GM21529 (cell line): ENCODE data around the gene CNTN5.
"Not testable (repeated sequence)": the region's sequence is repeated elsewhere in the genome, so short reads cannot be mapped to it uniquely, and the experiment has no call there.

Experiments used
- ATAC-seq: cut with Tn5 transposase; IDR thresholded peaks from one replicate; pipeline ENCODE4 v1.9.1; 2021; ENCODE audit not compliant: unreplicated experiment

CNTN5 gene

DNA sequence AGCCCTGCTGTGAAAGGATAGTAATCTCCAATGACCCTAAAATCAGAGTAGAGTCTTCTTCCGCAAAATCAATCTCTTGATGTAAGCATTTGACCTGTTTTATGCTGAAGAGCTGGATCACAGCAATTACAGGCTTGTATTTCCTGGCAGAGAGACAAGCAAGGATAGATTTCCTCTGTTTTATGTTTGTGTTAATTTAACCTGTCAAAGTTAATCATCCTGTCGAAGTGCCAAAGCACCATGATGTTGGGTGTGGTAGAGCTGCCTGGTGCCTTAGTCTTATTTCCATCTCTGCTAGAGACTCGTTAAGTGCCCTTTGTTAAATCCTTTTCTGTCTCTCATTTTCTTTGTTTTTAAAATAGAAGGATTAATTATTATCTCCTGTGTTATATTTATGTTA is 248.1 kb downstream of the CNTN5 start:
- no peak for ATAC-seq

DNA sequence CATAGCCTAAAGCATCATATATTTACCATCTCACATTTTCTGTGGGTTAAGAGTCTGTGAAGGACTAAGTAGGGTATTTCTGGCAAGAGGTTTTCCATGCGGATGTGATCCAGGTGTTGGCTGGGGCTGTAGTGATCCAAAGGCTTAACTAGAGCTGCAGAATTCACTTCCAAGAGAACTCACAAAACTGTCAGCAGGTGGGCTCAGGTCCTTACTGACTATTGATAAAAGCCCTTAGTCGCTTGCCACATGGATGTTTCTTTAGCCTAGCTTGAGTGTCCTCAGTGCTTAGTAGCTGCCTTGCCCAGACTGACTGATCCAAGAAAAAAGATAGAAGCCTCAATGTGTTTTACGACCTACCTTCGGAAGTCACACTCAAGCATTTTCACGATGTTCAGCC is 250.8 kb downstream of the CNTN5 start:
- no peak for ATAC-seq

DNA sequence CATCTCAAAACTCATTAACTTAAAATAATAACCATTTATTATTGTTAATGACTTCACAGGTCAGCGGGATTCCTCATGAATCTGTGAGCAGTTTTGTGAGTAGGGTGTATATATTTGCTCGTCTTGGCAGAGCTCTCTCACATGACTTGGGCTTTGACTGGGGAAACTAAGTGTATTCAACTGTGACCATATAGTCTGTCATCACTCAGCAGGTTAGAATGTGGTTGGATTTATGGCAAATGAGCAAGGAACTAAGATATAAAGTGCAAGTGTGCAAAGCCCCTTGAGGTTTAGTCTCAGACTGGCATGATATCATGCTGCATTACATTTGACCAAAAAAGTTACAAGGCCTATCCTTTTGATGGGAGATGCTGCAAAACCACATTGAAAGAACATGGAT is 254.8 kb downstream of the CNTN5 start:
- ATAC-seq, result no peak

DNA sequence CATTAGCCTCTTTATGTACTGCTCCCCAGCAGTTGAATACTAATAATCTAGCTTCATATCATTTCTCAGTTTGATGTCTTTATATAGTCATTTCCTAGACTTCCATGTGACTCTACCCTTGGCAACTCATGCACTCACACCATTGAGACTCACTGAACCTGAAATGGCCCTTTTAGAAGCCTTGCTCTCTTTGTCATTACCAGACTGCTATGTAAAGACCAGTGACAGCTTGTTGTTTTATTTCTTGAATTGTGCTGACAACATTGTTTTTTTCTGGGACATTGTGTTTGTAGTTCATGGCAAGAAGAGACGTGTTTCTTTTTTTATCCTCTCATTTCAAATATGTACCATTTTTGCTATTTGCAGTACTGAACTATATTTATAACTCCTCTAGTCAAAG is 256.5 kb downstream of the CNTN5 start:
- ATAC-seq, result no peak

DNA sequence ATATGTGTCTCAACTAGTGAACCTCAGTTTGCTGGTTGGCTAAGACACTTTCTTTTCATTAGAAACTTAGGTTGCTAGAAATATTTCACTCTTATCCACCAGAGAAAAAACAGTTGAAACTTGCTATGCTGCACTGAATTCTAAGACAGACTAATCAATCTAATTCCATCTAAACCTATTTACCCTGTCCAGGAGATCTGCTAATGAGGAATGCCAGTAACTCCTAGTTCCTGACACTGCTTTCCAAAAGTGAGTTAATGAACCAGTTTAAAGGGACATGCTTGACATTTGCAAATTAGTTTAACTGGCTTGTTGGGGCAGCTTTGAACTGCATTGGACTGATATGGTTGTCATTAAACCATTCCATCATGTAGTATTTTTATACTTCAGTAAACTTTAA is 258.5 kb downstream of the CNTN5 start:
- no peak for ATAC-seq

DNA sequence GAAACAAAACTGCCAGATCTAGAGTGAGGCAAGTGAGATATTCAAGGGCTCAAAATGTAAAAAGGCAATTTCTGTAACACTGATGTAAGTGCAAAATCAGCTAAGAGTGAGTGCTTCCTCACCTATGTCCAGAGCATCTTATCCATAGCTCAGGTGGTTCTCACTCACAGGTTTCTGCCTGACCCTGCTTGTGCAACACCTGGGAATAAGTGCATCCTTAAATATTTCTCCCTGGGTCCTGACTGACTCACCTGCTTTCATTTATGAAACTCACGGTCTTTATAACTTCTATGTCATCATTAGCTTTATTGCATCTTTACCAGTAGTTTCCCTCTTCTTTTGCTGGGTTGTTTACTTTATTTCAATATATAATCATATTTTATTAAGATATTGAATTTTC is 260.6 kb downstream of the CNTN5 start:
- no peak for ATAC-seq

DNA sequence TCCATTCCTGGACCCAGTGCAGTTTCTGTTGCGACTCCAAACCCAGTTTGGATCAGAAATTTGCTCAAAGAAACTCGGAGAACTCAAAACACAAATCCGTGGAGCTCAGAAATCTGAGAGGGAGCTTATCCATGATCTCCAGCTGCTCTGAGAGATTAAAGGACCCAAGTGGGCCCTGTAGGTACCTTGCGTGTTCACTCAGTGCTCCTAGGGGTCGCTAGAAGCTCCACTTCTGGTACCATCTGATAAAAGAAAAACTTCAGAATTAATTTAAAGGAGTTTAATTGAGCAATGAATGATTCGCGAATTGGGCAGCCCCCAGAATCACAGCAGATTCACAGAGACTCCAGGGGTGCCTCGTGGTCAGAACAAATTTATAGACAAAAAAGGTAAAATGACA is 277.2 kb downstream of the CNTN5 start:
- ATAC-seq, result not testable (repeated sequence)

DNA sequence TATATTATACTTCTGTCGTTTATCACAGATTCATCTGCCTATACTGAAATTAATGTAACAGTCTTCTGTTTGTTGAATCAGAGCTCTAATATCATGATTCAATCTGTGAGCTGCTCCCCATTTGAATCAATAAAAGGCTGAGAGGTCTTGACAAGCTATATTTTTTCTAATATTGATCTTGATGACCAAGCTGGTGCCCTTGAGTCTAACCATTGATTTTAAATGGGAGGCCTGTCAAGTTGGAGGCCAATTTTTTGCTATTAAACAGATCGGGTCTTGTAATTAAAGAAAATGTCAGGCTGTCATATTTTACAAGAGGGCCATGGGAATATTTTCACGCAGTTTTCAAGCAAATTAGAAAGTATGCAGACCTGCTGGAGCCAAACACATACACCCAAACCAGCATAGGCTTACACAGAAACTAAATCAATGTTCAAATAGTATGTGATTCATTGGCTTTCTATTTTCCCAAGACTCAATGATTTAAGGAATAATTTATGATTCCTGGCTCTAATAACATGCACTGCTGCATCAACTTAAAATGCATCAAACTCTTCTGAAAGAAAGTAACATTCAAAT is 286.9 kb downstream of the CNTN5 start:
- no peak for ATAC-seq

DNA sequence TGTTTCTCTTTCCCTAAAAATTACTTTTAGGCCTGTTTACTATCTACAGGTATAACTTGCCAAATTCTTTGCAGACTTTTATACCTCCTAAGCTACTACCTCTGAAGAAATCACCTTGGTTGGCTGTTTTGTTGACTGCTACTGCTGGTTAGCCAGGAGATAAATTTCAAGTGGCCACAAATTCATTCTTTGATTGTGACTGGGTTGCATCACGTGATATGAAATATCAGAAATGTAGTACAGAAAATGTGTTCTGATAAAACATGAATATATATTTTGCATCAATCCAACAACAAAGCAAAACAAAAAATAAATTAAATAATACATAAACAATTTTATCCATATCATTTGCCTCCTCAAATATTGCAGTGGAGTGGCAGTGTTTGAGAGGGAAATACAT is 291.1 kb downstream of the CNTN5 start:
- ATAC-seq, result no peak

DNA sequence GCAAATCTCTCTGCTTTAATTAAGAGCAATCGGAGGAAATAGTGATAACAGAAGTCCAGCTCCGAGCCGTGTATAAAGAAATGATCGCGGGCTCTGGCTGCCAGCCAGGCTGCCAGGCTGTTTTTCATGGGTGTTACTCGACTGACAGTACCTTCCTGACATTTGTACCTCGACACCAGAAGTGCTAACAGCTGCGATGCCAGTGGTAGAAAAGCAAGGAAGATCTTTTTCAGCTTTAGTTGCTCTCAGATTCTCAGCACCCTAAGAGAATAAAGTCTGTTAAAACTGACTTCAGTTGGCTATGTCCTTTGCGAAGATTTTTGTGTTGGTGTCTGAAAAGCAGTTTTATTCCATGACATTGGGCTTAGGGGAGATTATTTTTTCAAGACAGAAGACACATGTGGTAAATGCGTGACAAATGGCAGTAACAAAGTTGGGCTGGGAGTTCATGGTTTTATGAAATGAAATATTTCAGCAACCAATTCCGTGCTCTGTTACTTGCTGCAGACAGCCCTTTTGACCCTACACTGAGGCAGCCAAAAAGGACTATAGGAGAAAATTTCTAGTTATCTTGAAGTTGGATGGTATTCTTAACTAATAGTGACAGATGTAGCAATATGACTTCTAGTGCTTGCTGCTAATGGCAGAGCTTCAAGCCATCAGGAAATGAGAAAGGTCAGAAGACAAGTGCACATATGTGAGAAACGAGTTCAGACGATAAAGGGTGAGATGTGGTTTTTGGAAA is 296.2 kb downstream of the CNTN5 start:
- no peak for ATAC-seq

DNA sequence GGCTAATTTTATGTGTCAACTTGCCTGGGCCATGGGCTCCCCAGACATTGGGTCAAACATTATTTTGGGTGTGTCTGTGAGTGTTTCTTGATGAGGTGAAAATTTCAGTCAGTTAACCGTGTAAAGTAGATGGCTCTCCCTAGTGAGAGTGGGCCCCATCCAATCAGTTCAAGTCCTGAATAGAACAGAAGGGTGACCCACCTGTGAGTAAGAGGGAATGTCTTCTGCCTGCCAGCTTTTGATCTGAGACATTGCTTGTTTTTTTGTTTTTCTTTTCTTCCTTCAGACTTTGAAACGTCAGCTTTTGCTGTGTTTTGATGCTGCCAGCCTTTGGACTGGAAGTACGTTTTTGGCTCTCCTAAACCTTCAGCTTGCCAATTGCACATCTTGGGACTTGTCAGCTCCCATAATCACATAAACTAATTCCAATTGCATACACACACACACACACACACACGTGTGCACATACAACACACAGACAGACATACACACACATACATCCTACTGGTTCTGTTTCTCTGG is 300.1 kb downstream of the CNTN5 start:
- ATAC-seq, result no peak

DNA sequence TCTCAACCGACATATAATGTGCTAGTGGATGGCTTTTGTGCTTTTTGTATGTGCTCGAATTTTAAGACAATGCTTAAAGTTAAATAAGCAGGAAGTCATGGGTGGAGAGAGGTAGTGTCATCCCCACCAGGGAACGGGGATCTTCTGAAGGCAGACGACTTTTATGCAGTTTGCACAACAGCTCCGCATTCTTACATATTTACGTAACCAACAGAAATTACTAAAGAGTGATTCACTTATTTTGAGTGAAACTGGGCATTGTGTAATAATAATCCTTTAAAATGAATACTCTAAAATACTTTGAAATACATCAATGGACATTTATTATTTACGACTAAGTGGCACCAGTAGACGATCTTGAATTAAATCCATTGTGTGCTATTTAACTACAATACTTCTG is 305.1 kb downstream of the CNTN5 start:
- ATAC-seq, result no peak

DNA sequence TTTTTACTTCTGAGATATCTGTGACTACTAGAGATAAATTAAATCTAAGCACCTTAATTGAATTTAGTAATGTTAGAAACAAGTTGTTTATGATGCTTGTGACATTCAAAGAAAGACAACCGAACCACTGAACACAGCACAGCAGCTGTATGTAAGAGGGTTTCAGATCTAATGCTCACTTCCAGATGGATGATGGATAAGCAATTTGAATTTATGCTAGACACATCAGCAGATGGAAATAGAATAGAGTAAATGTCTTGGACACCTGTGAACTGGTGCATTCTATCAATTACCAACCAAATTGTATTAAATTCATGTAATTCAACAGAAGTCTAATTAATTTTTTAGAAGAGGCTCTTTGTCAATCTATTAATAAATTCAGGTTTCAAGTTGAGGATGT is 306.3 kb downstream of the CNTN5 start:
- ATAC-seq, result no peak

DNA sequence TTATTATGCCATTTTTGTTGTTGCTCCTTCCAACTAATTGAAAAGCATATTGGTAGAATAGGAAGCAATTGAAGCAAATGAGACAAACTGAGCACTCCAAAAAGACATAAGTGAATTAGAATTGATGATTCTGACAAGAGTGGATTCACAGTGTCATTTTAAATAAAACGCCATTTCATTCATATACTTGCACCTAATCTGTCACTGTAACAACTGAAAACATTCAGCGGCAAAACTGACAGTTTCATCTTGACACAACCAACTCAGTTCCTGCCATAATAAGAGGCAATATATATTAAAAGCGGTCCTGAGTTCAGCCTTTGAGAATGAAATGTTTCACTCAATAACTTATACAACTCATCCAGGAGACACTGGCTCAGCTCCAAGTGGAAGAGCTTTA is 306.8 kb downstream of the CNTN5 start:
- no peak for ATAC-seq

DNA sequence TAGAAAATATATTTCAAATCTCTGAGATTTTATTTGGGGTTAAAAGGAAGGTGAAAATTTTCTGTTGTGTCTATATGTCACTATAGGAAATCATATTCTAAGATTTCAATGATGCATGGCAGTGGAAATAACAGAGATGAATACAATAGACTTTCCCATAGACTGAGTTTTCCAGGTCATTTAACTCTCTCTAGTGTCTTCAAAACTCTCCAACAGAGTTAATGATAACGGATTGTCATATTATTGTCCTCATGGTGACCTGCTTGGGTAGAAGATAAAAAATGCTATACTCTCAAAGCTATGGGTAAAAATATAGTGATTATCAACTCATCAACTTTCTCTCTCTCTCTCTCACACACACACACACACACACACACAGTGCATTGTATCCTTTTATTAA is 312.9 kb downstream of the CNTN5 start:
- no peak for ATAC-seq

DNA sequence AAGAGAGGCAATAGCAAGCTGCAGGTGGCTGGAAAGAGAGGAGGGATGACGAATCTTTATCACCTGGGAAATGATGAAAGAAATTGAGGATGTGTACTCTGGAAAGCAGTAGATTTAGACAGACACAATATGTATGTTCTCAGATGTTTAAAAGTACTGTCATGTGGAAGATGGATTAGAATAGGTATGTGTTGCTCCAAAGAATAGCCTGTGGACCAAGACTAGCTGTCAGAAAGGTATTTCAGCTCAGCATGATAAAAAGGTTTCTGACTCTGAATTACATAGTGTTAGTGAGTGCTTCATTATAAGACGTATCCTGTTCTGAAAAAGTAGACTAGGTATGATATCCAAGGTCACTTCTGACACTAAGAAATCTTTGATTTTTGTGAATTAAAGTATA is 322.4 kb downstream of the CNTN5 start:
- ATAC-seq, result no peak

DNA sequence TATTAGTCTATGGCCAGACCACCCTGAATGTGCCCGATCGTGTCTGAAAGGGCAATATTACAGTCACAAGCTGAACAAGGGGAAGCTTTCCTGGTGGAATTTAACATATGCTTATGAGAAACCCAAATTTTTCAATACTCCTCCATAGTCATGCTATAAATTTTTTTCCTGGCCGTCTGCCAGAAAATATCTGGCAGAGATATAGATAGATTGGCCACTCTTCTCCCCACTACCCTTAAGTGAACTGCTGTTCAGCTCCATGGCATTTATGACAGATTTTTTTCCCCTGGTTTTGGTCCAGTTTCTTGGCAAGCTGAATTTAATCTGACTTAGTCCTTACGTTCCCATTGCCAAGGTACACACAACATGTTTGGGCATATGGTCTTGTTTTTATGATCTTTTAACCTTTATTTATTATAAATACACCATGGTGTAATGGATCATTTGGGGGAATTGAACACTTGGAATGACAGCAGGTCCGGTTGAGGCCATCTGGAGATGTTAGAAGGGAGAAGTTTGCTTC is 328.5 kb downstream of the CNTN5 start:
- ATAC-seq, result no peak

DNA sequence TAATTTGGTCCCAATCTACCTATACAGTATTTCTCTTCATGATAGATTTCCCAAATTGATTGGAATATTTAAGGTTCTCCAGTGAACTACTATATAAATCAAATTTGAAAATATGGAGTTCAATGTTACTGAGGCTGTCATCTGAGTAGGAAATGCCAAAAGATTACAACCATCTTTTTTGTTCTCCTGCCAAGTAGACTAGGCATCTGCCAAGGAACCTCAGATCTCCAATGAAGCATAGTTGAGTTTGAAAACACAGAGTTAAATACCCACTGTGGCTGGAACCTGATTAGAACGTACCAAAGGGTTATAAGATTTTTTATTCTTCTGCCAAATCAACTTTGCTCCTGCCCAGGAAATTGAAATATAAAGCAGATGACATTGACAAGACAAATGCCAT is 330.9 kb downstream of the CNTN5 start:
- ATAC-seq, result no peak

DNA sequence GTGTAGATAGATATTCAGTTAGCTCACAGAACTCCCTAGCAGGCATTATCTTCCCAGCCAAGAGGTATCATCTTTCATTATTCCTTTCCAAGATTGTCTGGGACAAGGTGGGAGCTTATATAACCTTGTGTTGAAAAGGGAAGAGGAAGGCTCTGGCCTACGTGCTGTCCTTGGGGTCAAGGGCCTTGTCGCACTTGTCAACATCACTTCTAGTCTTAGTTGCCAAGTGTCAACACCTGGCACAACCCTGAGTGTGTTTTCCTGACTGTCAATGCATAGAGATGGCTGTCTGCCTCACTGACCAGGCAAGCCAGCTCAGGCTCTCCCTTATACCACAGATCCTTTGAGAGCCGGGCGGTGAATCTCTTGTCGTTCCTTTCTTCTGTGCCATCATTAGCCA is 331.9 kb downstream of the CNTN5 start:
- ATAC-seq, result no peak

DNA sequence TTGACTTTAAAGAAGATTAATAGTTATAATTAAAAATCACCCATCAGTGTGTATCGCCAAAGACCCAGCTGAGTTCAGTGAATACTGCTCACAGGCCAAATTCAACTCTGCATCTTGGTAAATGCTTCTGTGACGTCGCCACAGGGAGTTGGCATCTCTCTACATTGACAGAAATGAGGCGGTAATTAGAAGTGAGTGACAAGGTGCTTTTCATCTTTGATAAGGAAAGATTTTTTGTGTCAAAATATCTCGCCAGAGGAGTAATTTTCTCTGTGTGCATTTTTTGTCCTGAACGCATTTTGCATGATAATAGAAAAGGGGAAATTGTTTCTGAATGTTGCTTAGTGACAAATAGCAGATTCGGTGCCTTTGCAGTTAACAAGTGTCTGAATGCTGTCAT is 345.8 kb downstream of the CNTN5 start:
- no peak for ATAC-seq

DNA sequence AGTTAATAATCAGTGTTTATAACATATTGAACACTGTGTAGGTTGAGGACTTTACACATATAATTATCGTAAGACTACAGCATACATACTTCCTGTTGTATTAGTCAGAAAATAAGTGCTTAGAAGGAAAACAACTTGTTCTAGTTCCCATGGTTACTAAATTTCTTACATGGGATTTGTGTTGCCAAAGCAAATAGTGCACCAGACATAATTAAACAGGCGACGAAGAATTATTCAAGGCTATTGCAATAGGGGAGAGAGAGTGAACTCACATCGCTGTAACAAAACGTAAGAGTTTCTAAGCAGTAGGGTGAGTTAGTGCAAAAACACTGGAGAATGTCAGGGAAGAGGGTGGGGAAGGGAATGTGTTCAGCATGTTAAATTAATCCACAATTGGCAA is 347.8 kb downstream of the CNTN5 start:
- ATAC-seq, result no peak

DNA sequence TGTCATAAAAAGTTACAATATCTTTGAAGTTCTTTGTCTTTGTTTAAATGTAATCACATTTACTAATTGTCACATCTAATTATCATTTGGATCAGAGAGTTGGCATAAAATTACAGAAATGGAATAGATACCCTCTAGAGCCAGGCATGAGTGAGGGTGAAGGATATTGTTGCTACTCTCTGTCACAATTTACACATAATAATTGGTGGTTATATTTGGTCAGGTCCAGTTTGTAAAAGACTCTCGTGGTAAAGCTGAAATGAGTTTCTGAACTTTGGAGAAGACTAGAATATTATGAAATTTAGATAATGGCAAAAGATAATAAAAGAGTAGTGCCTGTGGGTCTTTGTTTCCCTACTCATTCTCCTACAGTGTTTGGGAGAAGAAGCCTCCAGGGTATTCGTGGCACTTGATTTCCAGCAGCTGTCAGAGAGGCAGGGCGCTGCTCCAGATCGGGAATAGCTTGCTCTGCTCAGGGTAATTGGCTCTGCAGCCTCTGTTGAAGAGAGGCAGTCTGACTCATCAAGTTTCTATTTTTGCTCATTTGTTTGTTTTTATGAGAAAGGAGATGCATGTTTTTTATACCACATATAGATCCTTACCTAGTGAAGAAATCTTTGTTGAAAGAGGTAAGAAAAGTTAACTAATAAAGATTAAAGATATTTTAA is 349.9 kb downstream of the CNTN5 start:
- ATAC-seq, result no peak
